ENCODE data around the gene ROBO1. TPM values are rescaled to one million over a fixed set of nuclear protein-coding genes. Genes with fewer than 3 reads are reported as not detected.

ROBO1 gene
- polyA plus RNA-seq, 3 donors = 86.9 to 107 (median 102) TPM

- DNase-seq = no peak
Observed at GRCh38 chr3:79672731-79673130, 95.1 kb downstream of the ROBO1 start.

GRCh38 chr3:79672075-79672474, 95.7 kb downstream of the ROBO1 start:
- no peak for DNase-seq

GRCh38 chr3:79670178-79670577, 97.6 kb downstream of the ROBO1 start:
- no peak for DNase-seq

GRCh38 chr3:79664455-79664854, 103.3 kb downstream of the ROBO1 start:
- no peak for DNase-seq

- no peak for DNase-seq
Observed at GRCh38 chr3:79661896-79662295, 105.9 kb downstream of the ROBO1 start.

- no peak for DNase-seq
Observed at GRCh38 chr3:79657076-79657475, 110.7 kb downstream of the ROBO1 start.

- DNase-seq = no peak
Observed at GRCh38 chr3:79654019-79654418, 113.8 kb downstream of the ROBO1 start.

- DNase-seq = no peak
Observed at GRCh38 chr3:79653266-79653830, 114.5 kb downstream of the ROBO1 start.

GRCh38 chr3:79651536-79652065, 116.2 kb downstream of the ROBO1 start:
- DNase-seq = peak; percentile 60

GRCh38 chr3:79639855-79640254, 127.9 kb downstream of the ROBO1 start:
- no peak for DNase-seq

GRCh38 chr3:79636372-79636771, 131.4 kb downstream of the ROBO1 start:
- no peak for DNase-seq

- DNase-seq = no peak
Observed at GRCh38 chr3:79632842-79633241, 135.0 kb downstream of the ROBO1 start.

GRCh38 chr3:79618883-79619282, 148.9 kb downstream of the ROBO1 start:
- DNase-seq = no peak

- DNase-seq = no peak
Observed at GRCh38 chr3:79606414-79606813, 161.4 kb downstream of the ROBO1 start.

GRCh38 chr3:79604681-79605080, 163.1 kb downstream of the ROBO1 start:
- DNase-seq = no peak

- no peak for DNase-seq
Observed at GRCh38 chr3:79602385-79602784, 165.4 kb downstream of the ROBO1 start.

GRCh38 chr3:79598594-79598993, 169.2 kb downstream of the ROBO1 start:
- no peak for DNase-seq

GRCh38 chr3:79597709-79598108, 170.1 kb downstream of the ROBO1 start:
- DNase-seq = no peak

GRCh38 chr3:79587150-79587549, 180.6 kb downstream of the ROBO1 start:
- no peak for DNase-seq

GRCh38 chr3:79586232-79586631, 181.6 kb downstream of the ROBO1 start:
- no peak for DNase-seq

- DNase-seq = no peak
Observed at GRCh38 chr3:79572930-79573329, 194.9 kb downstream of the ROBO1 start.

GRCh38 chr3:79568938-79569337, 198.9 kb downstream of the ROBO1 start:
- no peak for DNase-seq

GRCh38 chr3:79564192-79564591, 203.6 kb downstream of the ROBO1 start:
- DNase-seq = peak; percentile 23

- DNase-seq = no peak
Observed at GRCh38 chr3:79560698-79561097, 207.1 kb downstream of the ROBO1 start.

Measured in renal pelvis (tissue), 4 donors.